VCaP (cell line): Measurements from ENCODE around the gene PDZD2.

ENCODE experiments used
- H3K27ac ChIP-seq: fragments of 450-650 bp; 2 replicates; pipeline ENCODE4 v1.5.1; 2017
- CTCF ChIP-seq: fragments of 450-650 bp; conservative IDR thresholded peaks from 2 replicates; pipeline ENCODE4 v1.5.1; 2017; ENCODE audit warnings: mild to moderate bottlenecking, moderate library complexity

PDZD2 gene

GRCh38 chr5:32159328-32160072 is 520.6 kb downstream of the PDZD2 start:
- no peak for TF ChIP-seq CTCF
- H3K27ac ChIP-seq: no peak overlapping the region

GRCh38 chr5:32160228-32160627 is 521.3 kb downstream of the PDZD2 start:
- no peak for TF ChIP-seq CTCF
- no peak overlapping the region for H3K27ac ChIP-seq
